Hypothalamus (tissue), 51 donors: ENCODE data around the gene MSH5.
A peak's percentile ranks its signal among the peaks of the same experiment; 100 is the strongest.
"Not testable (repeated sequence)": the region's sequence is repeated elsewhere in the genome, so short reads cannot be mapped to it uniquely, and the experiment has no call there.

Experiments used
- DNase-seq, 51 donors: peaks; one replicate each; lab custom pipeline; 2025; lab: John Stamatoyannopoulos, UW

MSH5 gene

DNA sequence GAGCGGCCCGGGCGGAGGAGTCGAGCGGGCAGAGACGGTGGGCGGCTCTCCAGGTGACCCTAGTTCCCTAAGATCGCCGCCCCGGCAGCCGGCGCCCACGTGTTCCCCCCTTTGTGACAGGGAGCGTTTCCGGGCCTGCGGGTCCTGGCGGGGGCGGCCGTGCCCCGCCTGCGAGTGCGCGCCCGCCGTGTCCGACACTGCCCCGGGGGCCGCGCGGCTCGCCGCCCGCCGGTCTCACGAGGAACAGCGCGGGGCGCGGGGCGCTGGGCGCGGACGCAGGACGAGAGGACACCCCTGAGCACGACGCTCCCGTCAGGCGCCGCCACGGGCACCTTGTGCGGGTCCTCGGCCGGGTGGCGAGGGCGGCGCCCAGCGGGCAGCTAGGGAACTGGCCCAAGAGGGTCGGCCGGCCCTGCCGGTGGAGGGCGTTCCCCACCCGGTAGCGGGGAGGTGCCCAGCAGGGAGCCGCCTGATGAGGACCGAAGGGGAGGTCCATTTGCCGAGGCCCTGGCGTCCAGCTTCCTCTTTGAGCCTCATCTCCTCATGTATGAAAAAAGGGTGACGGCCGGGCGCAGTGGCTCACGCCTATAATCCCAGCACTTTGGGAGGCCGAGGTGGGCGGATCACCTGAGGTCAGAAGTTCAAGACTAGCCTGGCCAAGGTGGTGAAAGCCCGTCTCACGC is 56.0 kb downstream of the MSH5 start, which contains the start of gene VARS1:
Gene VARS1, minus strand, starts transcription at position 137 of the 683 bp plus-strand sequence. CDS start 535 bp downstream, outside the sequence.
- peak in 50 of 51 donors; percentile 43 to 92 (median 84) for DNase-seq

DNA sequence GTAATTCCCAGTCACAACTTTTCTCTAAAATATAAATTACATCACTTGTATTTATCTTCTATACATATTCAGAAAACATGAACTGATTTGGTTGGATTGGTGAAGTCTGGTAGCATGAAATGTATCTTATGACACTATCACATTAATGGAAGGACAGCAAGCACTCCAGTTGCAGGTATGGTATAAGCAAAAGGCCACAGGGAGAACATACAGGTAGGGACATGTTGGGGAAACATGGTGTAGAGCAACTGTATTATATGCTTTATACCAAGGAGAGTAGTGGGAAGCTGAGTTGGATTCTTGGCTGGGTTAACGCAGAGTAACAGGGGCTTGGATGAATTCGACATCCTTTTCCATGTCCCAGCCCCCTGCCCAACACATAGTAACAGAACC is 57.2 kb downstream of the MSH5 start:
- DNase-seq, result no peak

DNA sequence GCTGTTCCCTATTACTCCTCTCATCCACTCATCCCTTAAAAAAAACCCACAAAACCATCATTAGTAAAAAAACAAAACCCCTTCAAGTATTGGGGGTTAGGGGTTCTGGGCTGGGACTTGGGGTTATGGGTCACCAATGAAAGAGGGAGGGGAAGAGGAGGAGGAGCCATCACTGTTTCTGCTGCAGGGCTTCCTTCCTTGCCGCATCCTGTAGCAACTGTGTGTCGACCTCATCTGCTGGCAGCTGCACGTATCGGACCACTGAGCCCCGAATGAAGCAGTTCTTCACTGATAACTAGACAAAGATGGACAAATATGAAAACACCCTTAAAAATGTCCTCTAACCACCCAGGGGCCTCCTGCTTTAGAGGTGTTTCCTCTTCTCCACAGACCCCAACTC is 57.8 kb downstream of the MSH5 start:
- no peak for DNase-seq

DNA sequence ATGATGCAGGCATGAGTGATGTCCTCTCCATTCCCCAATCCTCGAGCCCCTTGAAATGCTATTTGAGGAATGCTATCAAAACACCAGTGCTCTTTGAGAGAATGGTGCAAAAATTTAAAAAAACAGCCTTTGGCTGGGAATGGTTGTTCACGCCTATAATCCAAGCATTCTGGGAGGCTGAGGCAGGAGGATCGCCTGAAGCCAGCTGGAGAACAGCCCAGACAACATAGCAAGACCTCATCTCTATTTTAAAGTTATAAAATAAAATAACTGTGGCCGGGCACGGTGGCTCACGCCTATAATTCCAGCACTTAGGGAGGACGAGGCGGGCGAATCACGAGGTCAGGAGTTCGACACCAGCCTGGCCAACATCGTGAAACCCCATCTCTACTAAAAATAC is 60.0 kb downstream of the MSH5 start:
- no peak for DNase-seq

DNA sequence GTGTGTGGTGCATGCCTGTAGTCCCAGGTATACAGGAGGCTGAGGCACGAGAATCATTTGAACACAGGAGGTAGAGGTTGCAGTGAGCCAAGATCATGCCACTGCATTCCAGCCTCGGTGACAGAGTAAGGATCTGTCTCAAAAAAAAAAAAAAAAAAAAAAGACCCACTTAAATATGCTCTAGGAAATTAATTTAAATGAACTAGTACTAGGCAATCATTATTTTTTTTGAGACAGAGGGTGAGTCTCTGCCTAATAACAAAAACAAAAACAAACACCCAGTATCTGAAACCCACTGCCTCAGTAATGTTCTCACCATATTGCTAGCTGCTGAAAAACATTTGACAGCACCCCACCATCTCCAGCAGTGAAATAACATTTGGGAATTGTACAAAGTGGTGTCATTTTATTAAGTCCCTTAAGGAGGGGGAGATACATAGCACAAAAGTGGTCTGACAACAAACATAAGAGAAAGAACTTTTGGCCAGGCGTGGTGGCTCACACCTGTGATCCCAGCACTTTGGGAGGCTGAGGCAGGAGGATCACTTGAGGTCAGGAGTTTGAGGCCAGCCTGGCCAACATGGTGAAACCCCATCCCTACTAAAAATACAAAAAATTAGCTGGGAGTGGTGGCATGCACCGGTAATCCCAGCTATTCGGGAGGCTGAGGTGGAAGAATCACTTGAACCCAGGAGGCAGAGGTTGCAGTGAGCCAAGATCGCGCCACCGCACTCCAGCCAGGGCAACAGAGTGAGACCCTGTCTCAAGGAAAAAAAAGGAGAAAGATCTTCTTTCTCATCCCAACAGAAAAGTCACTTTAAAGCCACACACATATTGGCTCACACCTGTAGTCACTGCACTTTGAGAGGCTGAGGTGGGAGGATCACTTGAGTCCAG is 61.5 kb downstream of the MSH5 start:
- DNase-seq, result not testable (repeated sequence)

DNA sequence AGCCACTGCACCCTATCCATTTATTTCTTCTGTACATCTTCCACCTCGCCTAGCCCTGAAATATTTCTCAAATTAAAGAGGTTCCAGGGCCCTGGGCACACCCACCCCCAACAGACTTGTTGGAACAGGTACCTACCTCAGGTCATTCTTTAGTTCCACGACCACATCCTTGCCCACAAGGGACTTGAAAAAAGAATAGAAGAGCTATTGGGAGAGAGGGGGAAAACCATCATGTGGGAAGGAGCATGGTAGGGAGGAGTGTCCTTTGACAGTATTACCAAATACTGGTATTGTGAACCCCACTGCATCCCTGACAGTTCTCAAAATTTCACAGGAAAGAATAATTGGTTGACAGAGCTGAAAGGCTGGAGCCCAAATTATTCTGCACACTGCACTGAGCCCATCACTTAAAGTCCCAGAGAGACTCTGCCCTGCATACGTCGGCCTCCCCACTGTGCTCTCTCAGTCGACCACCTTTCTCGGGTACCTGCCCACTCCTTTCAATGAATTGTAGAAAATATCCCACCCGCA is 66.2 kb downstream of the MSH5 start:
- peak in 1 of 51 donors; percentile 48 for DNase-seq

DNA sequence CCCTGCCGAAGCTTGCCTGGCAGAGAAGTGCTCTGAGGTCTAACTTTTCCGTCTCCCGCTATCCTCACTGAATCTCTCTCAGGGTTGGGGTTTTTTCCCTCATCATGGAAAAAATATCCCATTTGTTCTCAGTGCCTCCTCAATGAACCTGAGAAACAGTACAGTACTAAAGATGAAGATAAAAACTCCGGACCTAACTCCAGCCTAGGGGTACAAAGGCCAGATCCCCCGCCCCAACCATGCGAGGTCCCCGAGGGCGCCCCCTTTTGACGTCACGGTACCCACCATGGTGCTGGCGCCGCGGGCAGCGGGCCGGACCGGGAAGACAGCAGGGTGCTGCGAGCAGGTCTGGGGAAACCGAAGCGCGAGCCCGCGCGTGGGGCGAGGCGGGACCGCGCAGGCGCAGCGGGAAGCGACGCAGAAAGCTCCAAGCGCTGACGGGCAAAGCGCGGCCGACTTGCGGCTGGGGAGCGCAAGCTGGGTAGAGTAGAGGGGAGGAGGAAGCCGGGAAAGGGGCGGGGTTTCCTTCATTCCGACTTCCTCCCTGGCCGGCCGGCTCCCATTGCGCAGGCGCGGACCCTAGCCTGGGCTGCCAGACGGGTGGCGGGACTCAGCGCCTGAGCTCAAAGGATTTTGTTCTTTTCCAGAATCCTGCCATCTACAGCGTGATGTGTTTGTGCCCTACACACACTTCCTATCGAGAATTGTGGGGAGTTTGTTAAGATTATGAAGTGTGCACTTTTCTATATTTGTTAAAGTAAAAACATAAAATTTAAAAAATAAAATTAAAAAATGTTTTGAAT is 66.9 kb downstream of the MSH5 start, which contains the start of gene LSM2:
Gene LSM2, minus strand, starts transcription at position 497 of the 803 bp plus-strand sequence. Its CDS starts 209 bp downstream, at position 288.
- peak in 50 of 51 donors; percentile 71 to 98 (median 95) for DNase-seq

DNA sequence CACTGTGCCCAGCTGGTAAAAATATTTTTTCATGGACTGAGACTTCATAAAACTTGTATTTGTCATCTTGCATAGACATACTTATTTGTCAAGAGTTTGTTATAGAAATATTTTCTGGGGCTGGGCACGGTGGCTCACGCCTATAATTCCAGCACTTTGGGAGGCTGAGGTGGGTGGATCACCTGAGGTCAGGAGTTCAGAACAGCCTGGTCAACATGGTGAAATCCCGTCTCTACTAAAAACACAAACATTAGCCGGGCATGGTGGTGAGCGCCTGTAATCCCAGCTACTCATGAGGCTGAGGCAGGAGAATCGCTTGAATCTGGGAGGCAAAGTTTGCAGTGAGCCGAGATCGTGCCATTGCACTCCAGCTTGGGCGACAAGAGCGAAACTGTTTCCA is 68.8 kb downstream of the MSH5 start:
- not testable (repeated sequence) for DNase-seq

DNA sequence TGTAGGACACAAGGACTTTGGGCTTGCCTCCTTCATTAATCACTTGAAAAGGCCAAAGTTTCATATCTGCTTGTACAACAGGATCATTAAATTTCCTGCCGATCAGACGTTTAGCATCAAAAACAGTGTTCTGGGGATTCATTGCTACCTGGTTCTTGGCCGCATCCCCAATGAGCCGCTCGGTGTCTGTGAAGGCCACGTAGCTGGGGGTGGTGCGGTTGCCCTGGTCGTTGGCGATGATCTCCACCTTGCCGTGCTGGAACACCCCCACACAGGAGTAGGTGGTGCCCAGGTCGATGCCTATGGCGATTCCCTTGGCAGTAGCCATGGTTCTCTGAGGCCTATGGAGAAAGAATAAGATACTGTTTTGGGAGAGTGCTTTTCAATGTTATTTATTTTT is 71.8 kb downstream of the MSH5 start:
- DNase-seq, result no peak
